Activated gamma-delta T cell (primary cell): ENCODE measurements around the gene DAAM1.

Experiments
- DNase-seq: peaks from one replicate; lab custom pipeline; 2025; lab: John Stamatoyannopoulos, UW

Gene DAAM1

DNA sequence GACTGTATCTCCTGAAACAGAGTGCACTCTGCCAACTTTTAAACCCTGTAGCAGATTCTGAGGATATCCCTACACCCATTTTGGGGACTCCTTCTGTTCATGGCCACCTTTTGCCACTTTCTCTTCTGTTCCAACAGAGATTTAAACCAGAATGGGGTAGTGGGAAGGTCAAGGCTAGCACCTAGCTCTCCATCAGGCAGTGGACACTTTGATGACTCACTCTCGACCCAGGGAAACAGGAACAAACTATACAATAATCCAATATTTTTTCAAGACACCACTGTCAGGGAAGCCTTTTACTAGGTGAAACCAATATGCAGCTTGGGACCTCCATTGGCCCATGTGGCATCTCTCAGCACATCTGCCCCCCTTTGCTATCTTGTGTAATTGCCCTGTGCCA is 103.6 kb downstream of the DAAM1 start:
- no peak for DNase-seq

DNA sequence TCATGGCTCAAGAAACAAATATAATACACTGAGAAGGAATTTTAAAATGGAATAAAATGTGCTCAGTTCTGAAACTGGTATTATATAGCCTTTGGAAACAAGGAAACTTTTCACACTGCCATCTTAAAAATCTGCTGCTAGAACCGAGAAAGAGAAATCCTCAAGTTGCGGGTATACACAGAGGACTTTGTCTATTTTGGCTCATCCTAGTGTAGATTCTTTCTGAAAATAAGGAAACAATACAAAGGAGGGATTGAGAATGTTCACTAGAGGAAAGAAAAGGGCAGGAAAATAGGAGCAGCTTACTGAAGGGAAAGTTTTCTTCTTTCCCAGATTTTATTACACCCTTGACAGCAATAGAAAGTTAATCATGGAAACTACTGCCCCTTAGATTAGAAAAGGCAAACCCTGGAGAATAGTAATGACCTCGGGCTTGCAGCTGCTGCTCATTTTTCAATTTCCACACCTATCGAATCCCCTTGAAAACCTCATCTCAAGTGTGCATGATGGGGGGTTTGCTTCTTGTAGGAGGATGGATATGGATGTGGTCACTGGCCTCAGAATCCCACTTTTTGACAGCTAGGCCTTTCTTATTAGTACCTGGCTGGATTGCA is 104.6 kb downstream of the DAAM1 start:
- no peak for DNase-seq

DNA sequence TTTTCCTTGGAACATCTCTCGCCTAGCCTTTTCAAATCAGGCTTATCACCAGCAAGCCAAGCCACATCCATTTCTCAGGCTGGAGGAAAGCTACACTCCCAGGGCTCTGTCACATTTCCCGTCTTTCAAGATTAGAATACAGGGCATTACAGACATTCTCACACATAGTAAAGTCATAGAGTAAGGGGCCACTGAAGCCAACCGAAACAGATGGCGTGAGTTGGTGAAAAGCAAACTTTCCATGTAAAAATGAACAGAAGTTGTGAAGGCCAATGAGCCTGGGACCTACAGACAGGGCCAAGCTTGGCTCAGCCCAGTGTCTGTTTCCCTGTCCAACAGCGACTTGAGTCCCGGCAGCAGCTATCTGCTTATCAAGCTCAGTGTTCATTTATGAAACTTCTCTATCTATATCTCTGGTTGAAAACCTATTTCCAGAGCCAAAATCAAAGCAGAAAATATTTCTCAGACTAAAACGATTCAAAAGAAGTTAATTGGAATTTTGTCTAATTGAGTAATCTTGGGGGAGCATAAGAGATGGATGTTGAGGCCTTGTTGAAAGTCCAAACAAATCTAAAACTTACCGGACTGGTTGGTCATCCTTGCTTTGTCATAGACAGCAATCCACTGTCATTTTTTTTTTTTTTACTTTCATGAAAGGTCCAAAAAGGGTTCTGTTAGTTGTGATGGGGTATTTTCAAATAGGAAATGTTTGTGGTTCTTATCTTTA is 105.6 kb downstream of the DAAM1 start:
- no peak for DNase-seq

DNA sequence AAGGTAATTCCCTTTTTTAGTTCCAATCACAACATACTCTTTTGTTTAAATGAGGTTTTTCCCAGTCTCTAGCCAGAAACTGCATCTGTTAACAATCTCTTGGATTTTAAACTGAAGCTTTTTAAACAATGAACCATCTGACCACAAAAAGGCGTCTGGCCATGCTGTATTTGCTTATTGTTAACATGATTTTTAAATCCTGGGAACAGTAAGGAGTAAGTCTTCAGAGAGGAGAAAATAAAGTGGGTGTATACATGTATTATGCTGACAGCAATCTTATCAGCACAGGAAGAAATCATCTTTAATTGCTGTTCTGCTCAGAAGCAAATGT is 106.2 kb downstream of the DAAM1 start:
- DNase-seq = no peak

DNA sequence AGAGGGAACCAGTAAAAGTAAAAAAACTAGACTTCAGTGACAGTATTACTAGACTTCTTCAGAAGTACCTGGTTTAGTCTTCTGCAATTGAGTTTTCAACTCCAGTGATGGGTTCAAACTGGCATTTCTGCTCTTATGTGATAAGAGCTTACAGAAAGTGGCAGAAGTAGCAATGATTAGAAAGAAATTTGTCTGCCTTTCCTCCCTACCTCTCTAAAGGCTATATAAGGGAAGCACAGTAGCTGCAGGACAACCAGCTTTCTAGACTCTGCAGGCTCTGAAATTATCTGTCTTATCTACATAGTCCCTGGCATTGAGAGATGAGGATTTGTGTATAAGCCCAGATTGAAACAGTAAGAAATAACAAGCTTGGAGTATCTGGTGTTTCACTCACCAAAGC is 107.5 kb downstream of the DAAM1 start:
- DNase-seq = no peak

DNA sequence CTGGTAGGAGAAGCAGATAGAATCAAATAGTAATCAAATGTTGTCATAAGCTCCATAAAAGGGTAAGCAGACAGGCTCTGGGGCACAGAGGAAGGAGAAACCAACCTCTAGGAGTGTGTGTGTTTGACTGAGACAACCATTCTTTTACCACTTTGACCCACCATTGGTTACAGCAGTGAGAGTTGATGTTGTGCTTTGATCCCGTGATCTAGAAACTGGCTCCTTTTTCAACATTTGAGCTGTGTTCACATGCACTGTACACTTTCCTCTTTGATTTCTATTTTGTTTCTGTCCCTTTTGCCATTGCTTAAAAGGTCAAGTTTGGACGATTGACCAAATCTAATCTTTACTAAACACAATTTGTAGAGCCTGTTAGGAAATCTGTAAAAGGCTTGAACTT is 108.0 kb downstream of the DAAM1 start:
- DNase-seq = no peak

DNA sequence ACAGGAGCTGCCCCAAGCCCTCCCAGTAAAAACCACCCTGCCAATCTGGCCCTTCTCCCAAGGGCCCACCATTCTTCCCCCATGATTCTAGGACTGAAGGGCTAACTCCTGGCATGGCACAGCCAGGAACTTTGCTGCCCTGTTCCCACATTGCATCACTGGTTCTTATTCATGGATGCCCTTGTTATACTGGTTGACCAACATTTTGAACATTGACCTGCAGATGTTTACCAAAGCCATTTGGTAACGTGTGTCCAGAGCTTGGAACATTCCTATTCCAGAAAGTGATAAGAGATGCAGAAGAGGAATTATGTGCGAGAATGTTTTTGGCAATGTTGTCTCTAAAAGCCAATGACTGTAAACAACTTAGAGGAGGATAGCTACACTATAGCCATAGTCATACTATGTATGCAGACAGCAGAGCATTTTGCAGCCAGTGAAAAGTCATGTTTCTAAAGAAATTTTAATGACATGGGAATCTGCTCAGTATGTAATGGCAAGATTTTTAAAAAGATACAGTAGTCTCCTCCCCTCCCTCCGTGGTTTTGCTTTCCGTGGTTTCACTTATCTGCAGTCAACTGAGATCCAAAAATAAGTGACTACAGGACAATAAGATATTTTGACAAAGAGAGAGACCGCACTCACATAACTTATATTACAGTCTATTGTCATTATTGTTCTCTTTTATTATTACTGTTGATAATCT is 108.8 kb downstream of the DAAM1 start:
- DNase-seq = no peak

DNA sequence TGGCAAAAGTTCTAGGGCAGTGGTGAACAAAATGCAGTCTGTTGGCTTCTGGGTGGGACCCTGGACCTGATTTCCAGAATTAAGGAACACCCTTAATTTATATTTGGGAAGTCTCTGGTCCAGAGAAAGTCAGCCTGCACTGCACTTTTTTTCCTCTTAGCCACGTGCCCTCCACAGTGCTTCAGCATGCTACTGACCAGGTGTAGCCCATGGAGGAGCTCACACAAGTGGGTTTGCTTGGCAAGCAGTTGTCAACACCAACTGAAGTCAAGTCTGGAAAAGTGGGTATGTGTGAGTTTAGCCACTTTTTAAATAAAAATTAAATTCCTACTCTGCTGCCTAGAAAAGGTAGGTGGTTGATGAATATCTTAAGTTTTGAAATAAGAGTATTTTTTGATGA is 111.3 kb downstream of the DAAM1 start:
- DNase-seq = no peak

DNA sequence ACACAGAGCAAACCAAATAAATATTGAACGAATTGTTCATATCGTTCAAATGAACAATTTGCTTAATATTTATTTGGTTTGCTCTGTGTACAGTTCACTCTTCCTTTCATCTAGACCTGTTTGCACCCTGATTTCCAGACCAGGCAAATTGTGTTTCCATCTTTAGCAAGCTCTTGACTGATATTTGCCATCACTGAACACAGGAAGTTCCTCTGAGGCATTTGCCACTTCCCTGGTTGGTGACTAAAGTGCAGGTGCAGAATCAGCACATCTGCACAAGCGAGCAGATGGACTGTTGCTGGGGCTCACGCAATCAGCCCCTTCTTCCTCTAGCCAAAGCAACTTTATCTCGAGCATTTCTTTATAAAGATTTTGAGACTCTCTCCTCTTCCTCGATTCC is 112.9 kb downstream of the DAAM1 start:
- DNase-seq = no peak

DNA sequence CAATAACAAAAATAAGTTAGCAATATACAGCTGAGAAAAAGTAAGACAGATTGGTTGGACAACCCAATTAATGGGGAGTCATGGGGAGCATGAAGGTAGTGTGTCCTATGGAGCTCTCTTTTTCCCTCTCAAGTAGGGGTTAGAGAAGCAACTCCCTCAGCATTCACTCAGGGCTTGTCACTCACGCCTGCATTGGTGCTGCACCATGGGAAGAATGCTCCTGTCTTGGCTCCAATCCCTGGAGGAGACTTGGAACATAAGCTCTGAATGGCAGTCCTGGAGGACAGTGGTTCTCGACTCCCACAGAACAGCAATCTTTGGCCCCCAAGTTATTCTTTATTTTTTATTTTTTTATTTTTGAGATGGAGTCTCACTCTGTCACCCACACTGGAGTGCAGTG is 113.8 kb downstream of the DAAM1 start:
- DNase-seq = no peak

DNA sequence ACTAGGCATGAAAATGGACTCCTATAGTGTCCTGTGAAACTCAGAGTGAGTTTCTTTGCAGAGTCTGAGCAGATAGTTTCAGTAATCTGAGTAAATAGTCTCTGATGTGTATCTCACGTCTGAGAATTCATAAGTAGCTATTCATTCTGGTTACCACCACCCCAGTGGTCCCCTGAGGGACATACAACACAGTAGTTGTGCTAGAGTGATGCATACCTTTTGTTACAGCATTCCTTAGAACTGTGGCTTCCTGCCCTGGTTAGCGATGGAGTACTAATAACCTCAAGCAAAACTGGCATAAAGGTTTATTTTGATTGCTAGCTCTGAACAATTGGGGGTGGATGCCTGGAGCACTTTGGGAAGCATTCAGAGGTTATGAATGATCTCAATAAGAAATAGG is 114.7 kb downstream of the DAAM1 start:
- DNase-seq = no peak

DNA sequence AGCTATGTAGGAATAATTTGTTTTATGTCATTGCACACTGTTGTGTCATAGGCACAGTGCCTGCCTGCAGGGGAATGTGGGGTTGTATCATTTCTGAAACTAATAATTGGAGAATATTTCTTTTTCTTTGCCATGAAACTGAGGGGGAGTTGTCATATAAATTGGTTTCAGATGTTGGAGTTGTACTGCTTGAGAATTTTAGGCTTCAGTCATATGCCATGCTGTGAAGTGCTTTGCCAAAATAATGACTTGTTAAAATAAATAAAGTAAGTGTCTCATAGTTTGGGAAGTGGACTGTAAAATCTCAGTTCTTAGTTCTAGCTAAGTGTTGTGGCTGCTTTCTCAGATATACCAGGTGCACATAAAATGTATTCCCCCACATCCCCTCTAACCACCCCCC is 116.8 kb downstream of the DAAM1 start:
- DNase-seq = no peak

DNA sequence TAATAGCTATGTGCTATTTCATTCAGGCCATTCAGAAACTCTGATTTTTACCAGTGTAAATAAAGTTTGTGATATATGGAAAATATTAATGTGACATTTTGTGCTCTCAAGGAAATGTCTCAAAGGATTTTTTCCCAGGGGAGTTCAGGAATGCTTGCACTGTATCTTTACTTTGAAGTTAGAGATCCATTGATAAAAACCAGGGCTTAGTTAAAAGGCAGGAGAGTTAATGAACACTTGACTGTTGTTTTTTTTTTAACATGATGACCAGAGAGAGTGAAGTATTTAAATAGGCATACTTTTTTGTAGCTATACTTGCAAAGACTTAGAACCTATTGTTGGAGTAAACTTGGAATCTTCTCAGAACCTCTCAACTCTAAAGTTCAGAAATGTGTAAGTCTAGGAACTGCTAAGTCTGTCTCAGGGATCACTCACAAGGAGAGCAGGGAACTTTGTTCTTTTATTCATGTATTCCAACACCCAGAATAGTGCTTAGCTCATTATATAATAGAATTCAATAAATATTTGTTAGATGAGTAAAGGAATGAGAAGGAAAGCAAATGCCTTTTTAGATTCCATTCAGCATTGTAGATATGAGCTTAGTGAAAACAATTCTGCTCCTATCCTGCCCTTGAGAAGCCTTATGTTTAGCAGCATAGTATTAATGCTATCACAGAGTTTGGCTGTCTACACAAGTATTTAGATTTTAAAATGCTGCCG is 117.5 kb downstream of the DAAM1 start:
- DNase-seq = no peak

DNA sequence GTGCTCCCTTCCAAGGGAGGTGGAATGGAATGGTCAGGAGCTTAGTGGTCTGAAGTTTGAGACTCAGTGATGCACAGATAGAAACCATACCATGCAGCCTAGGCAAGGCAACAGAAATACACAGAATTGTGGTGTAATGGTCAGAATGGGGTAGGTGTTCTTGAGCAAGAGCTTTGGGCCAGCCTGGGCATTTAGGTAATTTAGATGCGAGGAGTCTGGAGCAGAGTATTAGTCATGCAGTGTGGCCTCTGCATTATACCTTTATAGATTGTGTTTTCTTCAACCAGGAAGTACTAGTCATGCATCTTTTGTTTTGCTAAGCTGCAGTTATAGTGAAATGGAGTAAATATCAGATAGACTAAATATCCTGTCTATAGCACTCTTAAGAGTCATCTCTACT is 118.3 kb downstream of the DAAM1 start:
- DNase-seq = no peak

DNA sequence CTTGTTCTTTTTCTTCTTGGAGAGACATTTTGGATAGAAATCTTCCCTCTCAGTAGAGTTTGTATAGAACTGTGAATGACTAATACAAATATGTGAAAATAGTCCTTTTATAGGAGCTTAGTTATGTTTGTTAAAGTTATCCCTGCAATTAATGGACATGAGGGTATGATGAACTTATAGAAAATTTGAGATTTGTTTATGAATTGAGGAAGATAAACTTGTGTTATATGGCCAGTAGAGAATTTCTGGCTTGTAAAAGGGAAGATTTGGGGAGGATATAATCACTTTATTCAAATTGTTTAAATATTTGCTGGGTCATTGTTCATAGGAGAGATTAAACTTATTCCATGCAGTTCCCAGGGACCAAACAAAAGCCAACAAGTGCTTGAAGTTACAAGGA is 119.6 kb downstream of the DAAM1 start:
- no peak for DNase-seq

DNA sequence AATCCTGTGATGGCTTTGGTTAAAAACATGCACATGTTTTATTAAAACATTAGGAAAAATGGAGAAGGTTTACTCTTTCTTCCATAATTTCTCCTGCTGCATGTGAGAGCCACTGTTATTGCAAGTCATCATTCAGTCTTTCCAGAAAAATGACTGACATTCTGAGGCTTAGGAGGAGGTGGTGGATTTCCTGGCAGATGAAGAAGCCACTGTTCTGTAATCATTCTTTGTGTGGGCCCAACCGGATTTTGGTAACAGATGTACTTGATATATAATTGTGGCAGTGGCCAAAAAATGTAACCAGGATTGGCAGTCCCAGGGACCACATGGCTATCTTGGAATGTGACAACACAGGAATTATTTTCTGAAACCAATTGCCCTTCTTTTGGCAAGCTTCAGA is 120.2 kb downstream of the DAAM1 start:
- no peak for DNase-seq

DNA sequence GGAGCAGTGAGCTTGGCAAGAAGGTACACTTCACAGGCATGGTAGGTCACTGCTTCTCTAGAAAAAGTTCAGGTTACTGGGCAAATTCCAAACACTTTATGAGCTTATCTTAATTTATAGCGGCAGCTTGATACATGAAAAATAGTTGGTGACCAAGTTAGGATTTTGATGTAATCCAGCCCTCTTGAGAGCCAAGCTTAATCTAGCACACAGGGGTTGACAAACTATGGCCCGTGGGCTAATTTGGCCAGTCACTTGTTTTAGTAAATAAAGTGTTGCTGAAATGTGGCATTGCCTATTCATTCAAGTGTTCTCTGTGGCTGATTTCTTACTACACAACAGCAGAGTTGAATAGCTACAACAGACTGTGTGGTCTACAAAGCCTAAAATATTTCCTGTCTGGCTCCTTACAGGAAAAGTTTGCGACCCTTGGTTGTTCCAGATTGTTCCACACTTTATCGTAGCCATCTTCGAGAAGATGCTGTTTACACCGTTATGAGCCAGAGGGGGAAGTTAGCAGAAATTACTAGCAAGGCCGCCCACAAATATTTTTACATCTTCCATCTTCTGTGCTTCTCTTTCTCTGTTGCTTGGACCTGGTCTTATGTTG is 120.9 kb downstream of the DAAM1 start:
- no peak for DNase-seq

DNA sequence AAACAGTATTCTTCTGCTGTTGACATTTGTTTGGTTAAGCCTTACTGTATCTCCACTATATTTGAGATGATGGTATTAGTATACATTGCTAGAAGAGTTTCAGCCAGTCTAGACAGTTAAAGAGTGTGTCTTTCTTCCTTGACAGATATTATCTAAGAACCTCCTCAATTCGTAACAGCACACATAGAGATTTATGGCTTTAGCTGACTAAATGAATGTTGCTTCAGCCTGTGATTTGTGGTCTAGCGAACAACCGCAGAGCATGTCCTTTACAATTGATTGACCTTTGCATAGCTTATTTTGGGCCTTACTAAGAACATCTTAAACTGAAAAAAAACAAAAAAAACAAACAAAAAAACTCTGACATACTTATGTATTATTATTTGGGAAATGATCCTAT is 122.2 kb downstream of the DAAM1 start:
- DNase-seq = no peak

DNA sequence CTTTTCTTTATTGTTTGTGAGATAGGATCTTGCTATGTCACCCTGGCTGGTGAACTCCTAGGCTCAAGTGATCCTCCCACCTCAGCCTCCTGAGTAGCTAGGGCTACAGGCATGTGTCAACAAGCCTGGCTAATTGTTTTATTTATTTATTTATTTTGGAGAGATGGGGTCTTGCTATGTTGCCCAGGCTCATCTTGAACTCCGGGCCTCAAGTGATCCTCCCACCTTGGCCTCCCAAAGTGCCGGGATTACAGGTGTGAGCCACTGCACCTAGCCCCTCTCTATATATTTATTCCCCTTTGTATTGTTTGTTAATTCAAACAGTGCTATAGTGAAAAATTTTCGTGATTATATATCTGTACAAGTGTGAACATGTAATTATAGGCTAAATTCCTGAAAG is 123.3 kb downstream of the DAAM1 start:
- no peak for DNase-seq

DNA sequence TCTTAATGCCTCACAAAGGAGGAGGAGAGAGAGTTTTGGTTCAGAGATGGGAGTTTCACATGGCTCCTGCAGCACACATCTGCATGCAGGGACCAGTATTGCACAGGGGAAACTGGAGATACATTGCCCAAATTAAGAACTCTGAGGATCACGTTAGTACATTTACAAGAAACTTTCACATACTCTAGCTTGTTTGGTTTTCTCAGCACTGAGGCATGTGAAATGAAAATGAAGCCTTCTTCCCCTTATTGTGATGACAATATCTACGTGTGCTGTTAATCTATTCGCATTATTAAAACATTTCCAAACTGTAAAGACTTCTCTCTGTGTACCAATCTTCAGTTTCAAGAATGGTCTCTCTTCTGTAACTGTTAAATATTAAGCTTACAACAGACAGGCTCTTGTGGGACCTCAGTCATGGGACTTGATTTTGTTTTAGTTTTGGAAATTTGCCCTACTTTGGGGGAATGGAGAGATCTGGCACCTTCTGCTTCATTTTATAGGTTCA is 124.7 kb downstream of the DAAM1 start:
- no peak for DNase-seq

DNA sequence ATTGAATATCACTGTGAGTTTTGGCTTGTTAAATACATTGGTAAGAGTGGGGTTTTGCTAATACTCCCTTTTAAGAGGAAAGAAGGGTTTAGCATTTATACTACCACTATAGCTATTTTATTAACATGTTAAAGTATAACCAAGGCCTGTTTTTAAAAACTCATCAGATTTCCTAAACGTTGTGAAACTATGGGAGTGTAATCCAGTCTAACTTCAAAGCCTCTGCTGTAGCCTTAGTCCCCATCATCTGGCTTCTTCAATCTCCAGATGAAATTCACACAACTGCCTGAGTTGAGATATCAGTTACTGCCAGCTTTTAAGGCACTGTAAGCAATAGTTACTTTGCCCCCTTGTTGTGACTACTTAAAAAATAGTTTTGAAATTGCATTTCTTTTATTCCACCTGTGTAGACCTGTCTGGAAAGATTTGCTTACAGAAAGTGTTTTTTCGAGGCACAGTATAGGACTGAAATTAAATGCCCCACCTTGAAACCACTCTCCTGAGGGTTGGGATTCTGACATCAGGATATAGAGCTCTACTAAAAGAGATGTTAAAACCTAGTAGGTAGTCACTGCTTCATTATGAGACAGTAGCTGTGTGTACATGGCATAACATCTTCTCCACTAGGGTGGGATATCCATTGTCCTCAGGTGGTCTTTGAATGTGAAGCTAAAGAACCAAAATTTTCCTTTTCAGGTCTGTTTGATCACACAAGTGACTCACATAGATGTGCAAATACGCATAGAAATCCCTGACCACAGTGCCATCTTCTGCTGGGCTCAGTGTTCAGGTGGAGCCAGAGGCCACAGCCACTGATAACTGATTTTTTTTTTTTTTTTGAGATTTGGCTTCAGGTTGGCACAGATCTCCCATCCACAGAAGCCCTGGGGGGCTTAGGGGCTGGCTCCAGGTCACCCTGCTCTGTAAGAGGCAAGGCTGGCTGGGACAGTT is 125.5 kb downstream of the DAAM1 start:
- no peak for DNase-seq
